ENCODE data around the gene FIZ1.

FIZ1 gene

GRCh38 chr19:55640577-55641425 lies 41.5 kb upstream of the FIZ1 start, which contains the start of gene ZNF580 (continued):
- TF ChIP-seq ZBTB44 (tag by site-specific recombination; IDR thresholded peaks at IDR 0.05) (no peak), SP3 (tag by site-specific recombination; IDR thresholded peaks at IDR 0.05) (peak; percentile 80), ZBTB49 (tag by site-specific recombination; IDR thresholded peaks at IDR 0.05; ENCODE audit: low read depth) (no peak), ZSCAN23 (tag by site-specific recombination; IDR thresholded peaks at IDR 0.05) (no peak), SCRT2 (tag by site-specific recombination; IDR thresholded peaks at IDR 0.05) (no peak), ZNF658 (tag by site-specific recombination; IDR thresholded peaks at IDR 0.05) (no peak), ZNF561 (tag by site-specific recombination; IDR thresholded peaks at IDR 0.05; ENCODE audit: borderline replicate concordance) (peak; percentile 59; the same call in 1 of the 2 replicates), ZNF18 (tag by site-specific recombination; IDR thresholded peaks at IDR 0.05) (no peak), ZNF621 (tag by site-specific recombination; IDR thresholded peaks at IDR 0.05) (no peak), GLI4 (tag by site-specific recombination; IDR thresholded peaks at IDR 0.05) (no peak), ZSCAN4 (tag by site-specific recombination; IDR thresholded peaks at IDR 0.05) (no peak), ZNF132 (tag by site-specific recombination; IDR thresholded peaks at IDR 0.05; ENCODE audit: borderline replicate concordance) (no peak), KLF1 (tag by site-specific recombination; IDR thresholded peaks at IDR 0.05) (peak; percentile 31; the same call in 1 of the 2 replicates), ZNF560 (tag by site-specific recombination; IDR thresholded peaks at IDR 0.05; ENCODE audit: borderline replicate concordance) (no peak), ZNF37A (tag by site-specific recombination; IDR thresholded peaks at IDR 0.05) (no peak), PRDM10 (tag by site-specific recombination; IDR thresholded peaks at IDR 0.05) (peak; percentile 69; the same call in 1 of the 2 replicates), ZFP69B (tag by site-specific recombination; IDR thresholded peaks at IDR 0.05) (peak; percentile 96), GLIS1 (tag by site-specific recombination; IDR thresholded peaks at IDR 0.05) (peak; percentile 85), KLF10 (tag by site-specific recombination; IDR thresholded peaks at IDR 0.05) (peak; percentile 43; the same call in 1 of the 2 replicates), SP7 (tag by site-specific recombination; IDR thresholded peaks at IDR 0.05) (peak; percentile 49; the same call in 1 of the 2 replicates), ZNF747 (tag by site-specific recombination; IDR thresholded peaks at IDR 0.05) (no peak), ZNF335 (tag by site-specific recombination; conservative IDR thresholded peaks at IDR 0.05) (peak; percentile 90), ZBTB6 (tag by site-specific recombination; IDR thresholded peaks at IDR 0.05) (peak; percentile 87), ZBTB48 (tag by site-specific recombination; IDR thresholded peaks at IDR 0.05) (no peak), KLF16 (tag by site-specific recombination; IDR thresholded peaks at IDR 0.05) (peak; percentile 76), ZNF214 (tag by site-specific recombination; IDR thresholded peaks at IDR 0.05; ENCODE audit: borderline replicate concordance) (no peak), BCL11A (tag by site-specific recombination; IDR thresholded peaks at IDR 0.05; ENCODE audit: low read depth) (no peak)

Measured in HEK293 (cell line).